Neuronal stem cell (in vitro differentiated cells): Measurements from ENCODE around the gene HOXA13.
A peak's percentile ranks its signal among the peaks of the same experiment; 100 is the strongest.

Experiments
- DNase-seq: peaks from one replicate; pipeline ENCODE4 v3.0.0-alpha.2; 2013; ENCODE audit warnings: low spot score
- H2AFZ ChIP-seq: one replicate; pipeline ENCODE4 v1.6.1; 2013; ENCODE audit warnings: mild to moderate bottlenecking, low read length, inconsistent platforms
- H2AK5ac ChIP-seq: 2 replicates; pipeline ENCODE4 v1.6.1; 2013; ENCODE audit warnings: low read depth, mild to moderate bottlenecking, inconsistent platforms, low read length, moderate library complexity, mixed read lengths
- H2BK120ac ChIP-seq: 2 replicates; pipeline ENCODE4 v1.6.1; 2013; ENCODE audit warnings: low read depth, mild to moderate bottlenecking, inconsistent platforms, low read length, moderate library complexity, mixed read lengths
- H2BK12ac ChIP-seq: one replicate; pipeline ENCODE4 v1.6.1; 2013; ENCODE audit warnings: low read length, inconsistent platforms
- H2BK15ac ChIP-seq: 2 replicates; pipeline ENCODE4 v1.6.1; 2013; ENCODE audit warnings: mild to moderate bottlenecking, low read length, inconsistent platforms, mixed read lengths
- H2BK5ac ChIP-seq: one replicate; pipeline ENCODE4 v1.6.1; 2013; ENCODE audit warnings: inconsistent platforms, mild to moderate bottlenecking, low read length, moderate library complexity
- H3K14ac ChIP-seq: one replicate; pipeline ENCODE4 v1.6.1; 2013; ENCODE audit warnings: low read length, inconsistent platforms
- H3K18ac ChIP-seq: 2 replicates; pipeline ENCODE4 v1.6.1; 2013; ENCODE audit warnings: low read length, inconsistent platforms
- H3K23ac ChIP-seq: 2 replicates; pipeline ENCODE4 v1.6.1; 2013; ENCODE audit warnings: low read depth, mild to moderate bottlenecking, mixed read lengths, low read length, inconsistent platforms; ENCODE audit not compliant: poor library complexity
- H3K27ac ChIP-seq: replicated peaks from 3 replicates; pipeline ENCODE4 v1.5.1; 2013; ENCODE audit warnings: low read length, inconsistent platforms
- H3K27me3 ChIP-seq, 3 experiments: 2 replicates each; pipeline ENCODE4 v1.6.1; 2013; ENCODE audit warnings: low read length in 3 of 3, mild to moderate bottlenecking in 2 of 3, inconsistent platforms in 1 of 3, low read depth in 1 of 3, mixed read lengths in 1 of 3, moderate library complexity in 1 of 3; ENCODE audit not compliant: control insufficient read depth in 3 of 3, insufficient read depth in 3 of 3
- H3K36me3 ChIP-seq, 2 donors: replicated peaks in 1 of 2; 2 replicates each; pipeline ENCODE4 v1.6.1; 2013; ENCODE audit warnings: low read length in 2 of 2; ENCODE audit not compliant: control insufficient read depth in 2 of 2, insufficient read depth in 2 of 2
- H3K4ac ChIP-seq: 2 replicates; pipeline ENCODE4 v1.6.1; 2013; ENCODE audit warnings: inconsistent platforms, mild to moderate bottlenecking, low read length, moderate library complexity
- H3K4me1 ChIP-seq, 2 donors: 1 replicate in 1 of 2; 2 replicates in 1 of 2; pipeline ENCODE4 v1.6.1; 2013; ENCODE audit warnings: low read length in 2 of 2, low read depth in 1 of 2; ENCODE audit not compliant: control insufficient read depth in 2 of 2, insufficient read depth in 1 of 2
- H3K4me2 ChIP-seq: one replicate; pipeline ENCODE4 v1.6.1; 2013; ENCODE audit warnings: mild to moderate bottlenecking, low read length, inconsistent platforms; ENCODE audit not compliant: insufficient read depth, poor library complexity, severe bottlenecking
- H3K4me3 ChIP-seq, 2 donors: 2 replicates each; pipeline ENCODE4 v1.5.1; 2013; ENCODE audit warnings: low read length in 2 of 2, mild to moderate bottlenecking in 2 of 2, inconsistent platforms in 1 of 2, moderate library complexity in 1 of 2
- H3K79me1 ChIP-seq: one replicate; pipeline ENCODE4 v1.6.1; 2013; ENCODE audit warnings: low read depth, mild to moderate bottlenecking, inconsistent platforms, low read length, moderate library complexity
- H3K9ac ChIP-seq: one replicate; pipeline ENCODE4 v1.6.1; 2013; ENCODE audit warnings: mild to moderate bottlenecking, low read depth, low read length, inconsistent platforms; ENCODE audit not compliant: poor library complexity
- H3K9me3 ChIP-seq, 2 donors: replicated peaks in 1 of 2; 2 replicates each; pipeline versions ENCODE3 to v1.6.1; 2013; ENCODE audit warnings: low read length in 2 of 2, mild to moderate bottlenecking in 2 of 2, inconsistent platforms in 1 of 2, low read depth in 1 of 2, mixed read lengths in 1 of 2, moderate library complexity in 1 of 2; ENCODE audit not compliant: control insufficient read depth in 2 of 2, insufficient read depth in 1 of 2
- H4K8ac ChIP-seq: one replicate; pipeline ENCODE4 v1.6.1; 2013; ENCODE audit warnings: low read depth, mild to moderate bottlenecking, inconsistent platforms, low read length, moderate library complexity
- H4K91ac ChIP-seq: one replicate; pipeline ENCODE4 v1.6.1; 2013; ENCODE audit warnings: low read length, low read depth, mild to moderate bottlenecking, inconsistent platforms; ENCODE audit not compliant: poor library complexity
- WGBS, 2 donors: extraction: QIAGEN DNeasy Blood & Tissue Kit; methylation state at CpG; one replicate each; pipeline ENCODE4 v1.1.7; 2013; ENCODE audit warnings: missing lambda C conversion rate in 2 of 2, mixed read lengths in 1 of 2; ENCODE audit not compliant: insufficient read length in 2 of 2, insufficient replicate concordance in 1 of 2; ENCODE audit errors: extremely low coverage in 2 of 2; 5-methylcytosine and 5-hydroxymethylcytosine counted together

The HOXA13 gene

GRCh38 chr7:27247452-27248426 is 47.8 kb upstream of the HOXA13 start:
- H3K9ac ChIP-seq = no peak overlapping the region
- no peak overlapping the region for H2BK5ac ChIP-seq
- no peak overlapping the region for H3K18ac ChIP-seq
- H3K9me3 ChIP-seq = peaks cover 3 to 5% of the 10 kb centered on the region in 2 donors
- no peak overlapping the region for H3K14ac ChIP-seq
- H2BK120ac ChIP-seq = no peak overlapping the region
- DNase-seq = no peak
- H3K79me1 ChIP-seq = no peaks in the 10 kb centered on the region
- peaks cover 71 to 100% (median 100%) of the 10 kb centered on the region in 3 experiments for H3K27me3 ChIP-seq
- H3K4me3 ChIP-seq = no peak overlapping the region
- H3K23ac ChIP-seq = no peak overlapping the region
- H4K91ac ChIP-seq = no peak overlapping the region
- no peak overlapping the region for H2BK15ac ChIP-seq
- no CpG with 5 or more reads among the region's 4 CpGs for WGBS, 2 donors
- H3K4ac ChIP-seq = no peak overlapping the region
- H3K36me3 ChIP-seq = no peaks in the 10 kb centered on the region
- no peak overlapping the region for H2AK5ac ChIP-seq
- H3K4me2 ChIP-seq = no peak overlapping the region
- H2AFZ ChIP-seq = no peak overlapping the region
- peaks cover 0 to 5% of the 10 kb centered on the region in 2 donors for H3K4me1 ChIP-seq
- no peak overlapping the region for H2BK12ac ChIP-seq
- H3K27ac ChIP-seq = no peak overlapping the region
- no peak overlapping the region for H4K8ac ChIP-seq

- no peak overlapping the region for H3K4ac ChIP-seq
- no peak overlapping the region for H2BK5ac ChIP-seq
- no peak for DNase-seq
- H3K14ac ChIP-seq = no peak overlapping the region
- H2AFZ ChIP-seq = no peak overlapping the region
- H3K27ac ChIP-seq = no peak overlapping the region
- H3K27me3 ChIP-seq = peaks cover 71 to 100% (median 100%) of the 10 kb centered on the region in 3 experiments
- H3K4me2 ChIP-seq = no peak overlapping the region
- H3K4me3 ChIP-seq = no peak overlapping the region
- peaks cover 3 to 9% of the 10 kb centered on the region in 2 donors for H3K4me1 ChIP-seq
- H3K9ac ChIP-seq = no peak overlapping the region
- H2BK15ac ChIP-seq = no peak overlapping the region
- H3K23ac ChIP-seq = no peak overlapping the region
- WGBS, 2 donors = no CpG with 5 or more reads among the region's 7 CpGs
- no peak overlapping the region for H4K8ac ChIP-seq
- H2BK120ac ChIP-seq = no peak overlapping the region
- H3K79me1 ChIP-seq = no peaks in the 10 kb centered on the region
- H3K9me3 ChIP-seq = peaks cover 3 to 5% of the 10 kb centered on the region in 2 donors
- H2BK12ac ChIP-seq = no peak overlapping the region
- no peak overlapping the region for H2AK5ac ChIP-seq
- no peaks in the 10 kb centered on the region for H3K36me3 ChIP-seq
- H3K18ac ChIP-seq = no peak overlapping the region
- H4K91ac ChIP-seq = no peak overlapping the region
These were observed 47.1 kb upstream of the HOXA13 start for GRCh38 chr7:27247000-27247399.

- Histone ChIP-seq H3K23ac (no peak overlapping the region), H2BK5ac (no peak overlapping the region), H3K79me1 (no peaks in the 10 kb centered on the region)
These were observed 46.2 kb upstream of the HOXA13 start for GRCh38 chr7:27245798-27246691.

More at GRCh38 chr7:27245798-27246691, 46.2 kb upstream of the HOXA13 start:
- Histone ChIP-seq H3K9me3 (peaks cover 3 to 5% of the 10 kb centered on the region in 2 donors), H4K91ac (no peak overlapping the region), H2BK15ac (no peak overlapping the region), H3K27ac (no peak overlapping the region), H2AK5ac (no peak overlapping the region), H3K4ac (no peak overlapping the region), H2BK120ac (no peak overlapping the region), H3K4me3 (peak overlapping the region in 1 of 2 donors; percentile 33), H2AFZ (peak overlapping the region; percentile 79), H3K27me3 (peaks cover 72 to 100% (median 100%) of the 10 kb centered on the region in 3 experiments), H3K18ac (peak overlapping the region; percentile 53), H3K14ac (no peak overlapping the region), H3K36me3 (no peaks in the 10 kb centered on the region), H3K9ac (peak overlapping the region; percentile 24), H2BK12ac (no peak overlapping the region), H3K4me2 (peak overlapping the region; percentile 29), H3K4me1 (peaks cover 3 to 9% of the 10 kb centered on the region in 2 donors), H4K8ac (no peak overlapping the region)
- WGBS, 2 donors = no CpG with 5 or more reads among the region's 90 CpGs
- DNase-seq = no peak
